HepG2 (cell line): ENCODE results near the gene HECTD4. TPM values are rescaled to one million over a fixed set of nuclear protein-coding genes. Genes with fewer than 3 reads are reported as not detected.

Experiments
- ATAC-seq: fragments of 200-7000 bp; cut with Tn5 transposase; 3 replicates; pipeline ENCODE4 v1.9.1; 2020; ENCODE audit warnings: mild to moderate bottlenecking, moderate library complexity
- BruUV-seq: library from RNA; stranded (reverse); fragments of 400-500 nt; replicated peaks from 2 replicates; lab custom pipeline; 2021; lab: Mats Ljungman, UMichigan
- CTCF ChIA-PET: fragments of 300-600 bp; formaldehyde crosslinking; extraction: SDS; loops from one replicate; lab custom pipeline; 2021; ENCODE audit warnings: low total read pairs, inconsistent platforms, low intra/inter-chr PET ratio; lab: Yijun Ruan, JAX
- POLR2A ChIA-PET: fragments of 350-600 bp; sonication (Branson Sonifier 250); formaldehyde crosslinking; loops from one replicate; lab custom pipeline; 2020; ENCODE audit warnings: antibody characterized with exemption, inconsistent platforms; lab: Yijun Ruan, JAX
- DNase-seq: peaks from one replicate; pipeline ENCODE4 v3.0.0-alpha.2; 2015; ENCODE audit warnings: low spot score
- FAIRE-seq: peaks from 3 replicates; lab custom pipeline; 2011; peaks lifted over from hg19 to GRCh38; lab: Jason Lieb, UNC
- H2AFZ ChIP-seq: one replicate; pipeline ENCODE4 v1.6.1; 2011; ENCODE audit warnings: low read length, inconsistent platforms
- H3K27ac ChIP-seq: fragments of 300-600 bp; 3 replicates; pipeline ENCODE4 v1.8.0; 2011; ENCODE audit warnings: mixed run types, mild to moderate bottlenecking, mixed read lengths, low read length, inconsistent platforms; ENCODE audit not compliant: insufficient read depth; ENCODE audit errors: extremely low read length
- H3K27me3 ChIP-seq, 2 experiments: fragments of 200-600 bp in 1 of 2; 2 replicates in 1 of 2; 3 replicates in 1 of 2; pipeline versions ENCODE4 v1.6.0 to v1.8.0; 2011; ENCODE audit warnings: low read length in 2 of 2, mild to moderate bottlenecking in 2 of 2, moderate library complexity in 2 of 2, inconsistent platforms in 1 of 2; ENCODE audit not compliant: insufficient read depth in 2 of 2, control insufficient read depth in 1 of 2
- H3K36me3 ChIP-seq, 2 experiments: fragments of 200-600 bp in 1 of 2; replicated peaks in 1 of 2; 2 replicates in 1 of 2; 3 replicates in 1 of 2; pipeline versions ENCODE4 v1.5.1 to v1.8.0; 2011; ENCODE audit warnings: low read length in 2 of 2, inconsistent platforms in 1 of 2; ENCODE audit not compliant: insufficient read depth in 2 of 2, control insufficient read depth in 1 of 2
- H3K4me1 ChIP-seq: 2 replicates; pipeline ENCODE4 v1.5.1; 2012; ENCODE audit warnings: low read length, inconsistent platforms; ENCODE audit not compliant: insufficient read depth
- H3K4me2 ChIP-seq: 2 replicates; pipeline ENCODE4 v1.6.0; 2011; ENCODE audit warnings: low read depth, low read length, inconsistent platforms
- H3K4me3 ChIP-seq, 3 experiments: fragments of 200-600 bp in 1 of 3; sonication (generic), shearing (Covaris generic) in 1 of 3; replicated peaks in 1 of 3; 2 replicates each; pipeline ENCODE4 v1.5.1; 2011 to 2016; ENCODE audit warnings: low read length in 3 of 3, inconsistent platforms in 2 of 3, low read depth in 2 of 3, mild to moderate bottlenecking in 2 of 3, control low read depth in 1 of 3, mixed read lengths in 1 of 3; ENCODE audit not compliant: insufficient read depth in 1 of 3
- H3K79me2 ChIP-seq: one replicate; pipeline ENCODE4 v1.6.1; 2011; ENCODE audit warnings: low read length, inconsistent platforms; ENCODE audit not compliant: insufficient read depth
- H3K9ac ChIP-seq: 2 replicates; pipeline ENCODE4 v1.6.0; 2011; ENCODE audit warnings: mild to moderate bottlenecking, low read depth, low read length, inconsistent platforms; ENCODE audit not compliant: insufficient read depth
- H3K9me3 ChIP-seq: 2 replicates; pipeline ENCODE4 v1.5.1; 2012; ENCODE audit warnings: mild to moderate bottlenecking, low read length
- H4K20me1 ChIP-seq: 2 replicates; pipeline ENCODE4 v1.6.0; 2011; ENCODE audit warnings: inconsistent platforms, mild to moderate bottlenecking, low read length, moderate library complexity; ENCODE audit not compliant: insufficient read depth
- MTA3 ChIP-seq: sonication (generic); formaldehyde crosslinking; IDR thresholded peaks from 2 replicates; pipeline ENCODE4 v1.4.0; 2020; ENCODE audit warnings: missing genetic modification reagents
- RFX1 ChIP-seq: fragments of 450-650 bp; IDR thresholded peaks from 2 replicates; pipeline ENCODE4 v1.6.1; 2017
- SRSF9 ChIP-seq: fragments of 200-400 bp; formaldehyde crosslinking; IDR thresholded peaks from 2 replicates; pipeline ENCODE4 v1.6.1; 2018; ENCODE audit warnings: borderline replicate concordance, mild to moderate bottlenecking, low read depth, low read length; ENCODE audit not compliant: insufficient read depth, poor library complexity, severe bottlenecking
- TERF1 ChIP-seq: sonication (generic); formaldehyde crosslinking; IDR thresholded peaks from 2 replicates; pipeline ENCODE4 v1.8.0; 2022; ENCODE audit warnings: mild to moderate bottlenecking, missing genetic modification reagents, moderate library complexity
- WGBS: methylation state at CpG from one replicate; pipeline ENCODE4 v1.1.6; 2017; ENCODE audit warnings: low lambda C conversion rate; 5-methylcytosine and 5-hydroxymethylcytosine counted together
- in situ Hi-C: cut with HindIII; loops from 2 replicates; pipeline ENCODE4 v1.10.0; 2017; ENCODE audit warnings: low pct_unique_long_range_greater_than_20kb; ENCODE audit not compliant: extremely low pct_ligation_motif_present
- intact Hi-C: fragments of 100-400 bp; cut with micrococcal nuclease; formaldehyde crosslinking; loops from one replicate; pipeline ENCODE4 v1.10.0; 2022; ENCODE audit not compliant: unreplicated experiment
- polyA plus RNA-seq, 8 experiments: library from polyadenylated mRNA; depleted of rRNA in 3 of 8; stranded (reverse) in 7 of 8; unstranded in 1 of 8; fragments of >200 nt; fragmentation: Illumina TruSeq in 4 of 8; extraction: Trizol in 4 of 8; gene quantifications; 2 replicates each; pipeline versions ENCODE4 v1.2.1 to v1.2.3, GENCODE V29; 2011 to 2016; ENCODE audit warnings: low read depth in 4 of 8, missing spikeins in 1 of 8, mixed read lengths in 1 of 8; ENCODE audit not compliant: insufficient read depth in 1 of 8
- total RNA-seq, 5 experiments: library from RNA; depleted of rRNA; stranded (reverse); fragments of >200 nt; fragmentation: Illumina TruSeq; extraction: Trizol; gene quantifications; 2 replicates each; pipeline ENCODE4 v1.2.3, GENCODE V29; 2016; ENCODE audit warnings: low read depth in 1 of 5
- TF ChIP-seq, protein P1 (sequence below): sonication (generic); formaldehyde crosslinking; IDR thresholded peaks from 2 replicates; pipeline ENCODE4 v1.5.0; 2020; ENCODE audit warnings: mild to moderate bottlenecking, missing genetic modification reagents, moderate library complexity

The HECTD4 gene
- total and polyA plus RNA-seq, 2 of the 13 experiments (the other 11 are each of a cell fraction or from before 2014, with no cell fraction given): 9.0 to 11.4 TPM

GRCh38 chr12:112179916-112180315 lies 202.3 kb downstream of the HECTD4 start:
- no peak overlapping the region for H2AFZ ChIP-seq
- H3K4me2 ChIP-seq: no peak overlapping the region
- BruUV-seq: no TSS peak
- no peak overlapping the region for H3K27ac ChIP-seq
- peak; percentile 66 for ATAC-seq
- DNase-seq: no peak
- POLR2A ChIA-PET: no interaction called here
- CTCF ChIA-PET: no interaction called here
- no peaks in the 10 kb centered on the region for H3K9me3 ChIP-seq
- no peaks in the 10 kb centered on the region for H3K27me3 ChIP-seq
- peaks cover 6 to 19% of the 10 kb centered on the region in 2 experiments; a peak in 4 of 5 replicates for H3K36me3 ChIP-seq
- in situ Hi-C loops (no loop called here), intact Hi-C loops (no loop called here)
- no peaks in the 10 kb centered on the region for H3K4me1 ChIP-seq
- TF ChIP-seq RFX1: no peak
- TF ChIP-seq, protein P1, sequence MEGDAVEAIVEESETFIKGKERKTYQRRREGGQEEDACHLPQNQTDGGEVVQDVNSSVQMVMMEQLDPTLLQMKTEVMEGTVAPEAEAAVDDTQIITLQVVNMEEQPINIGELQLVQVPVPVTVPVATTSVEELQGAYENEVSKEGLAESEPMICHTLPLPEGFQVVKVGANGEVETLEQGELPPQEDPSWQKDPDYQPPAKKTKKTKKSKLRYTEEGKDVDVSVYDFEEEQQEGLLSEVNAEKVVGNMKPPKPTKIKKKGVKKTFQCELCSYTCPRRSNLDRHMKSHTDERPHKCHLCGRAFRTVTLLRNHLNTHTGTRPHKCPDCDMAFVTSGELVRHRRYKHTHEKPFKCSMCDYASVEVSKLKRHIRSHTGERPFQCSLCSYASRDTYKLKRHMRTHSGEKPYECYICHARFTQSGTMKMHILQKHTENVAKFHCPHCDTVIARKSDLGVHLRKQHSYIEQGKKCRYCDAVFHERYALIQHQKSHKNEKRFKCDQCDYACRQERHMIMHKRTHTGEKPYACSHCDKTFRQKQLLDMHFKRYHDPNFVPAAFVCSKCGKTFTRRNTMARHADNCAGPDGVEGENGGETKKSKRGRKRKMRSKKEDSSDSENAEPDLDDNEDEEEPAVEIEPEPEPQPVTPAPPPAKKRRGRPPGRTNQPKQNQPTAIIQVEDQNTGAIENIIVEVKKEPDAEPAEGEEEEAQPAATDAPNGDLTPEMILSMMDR (CRISPR knock-in tag): 0 out of 2 replicates have a peak, but pooled peaks have one; percentile 21
- no peak for TF ChIP-seq TERF1
- H3K4me3 ChIP-seq: no peak overlapping the region
- no peak for FAIRE-seq
- no peak overlapping the region for H3K9ac ChIP-seq
- H3K79me2 ChIP-seq: no peaks in the 10 kb centered on the region
- WGBS: 100% methylated on average over 2 of the region's 2 CpGs
- no peaks in the 10 kb centered on the region for H4K20me1 ChIP-seq

GRCh38 chr12:112179341-112179740 lies 202.9 kb downstream of the HECTD4 start:
- CTCF ChIA-PET: no interaction called here
- POLR2A ChIA-PET: no interaction called here
- 94% methylated on average over 5 of the region's 11 CpGs for WGBS
- no peak overlapping the region for H3K4me2 ChIP-seq
- DNase-seq: no peak
- peaks cover 4 to 17% of the 10 kb centered on the region in 2 experiments; a peak in 4 of 5 replicates for H3K36me3 ChIP-seq
- TF ChIP-seq MTA3 (CRISPR knock-in tag) (no peak), SRSF9 (no peak)
- H3K9me3 ChIP-seq: no peaks in the 10 kb centered on the region
- H3K79me2 ChIP-seq: no peaks in the 10 kb centered on the region
- BruUV-seq: no TSS peak
- ATAC-seq: no peak
- no peak for FAIRE-seq
- H3K27ac ChIP-seq: no peak overlapping the region
- in situ Hi-C loops: no loop called here
- intact Hi-C loops: no loop called here
- H3K9ac ChIP-seq: no peak overlapping the region
- no peak overlapping the region for H2AFZ ChIP-seq
- H4K20me1 ChIP-seq: no peaks in the 10 kb centered on the region
- no peak overlapping the region for H3K4me3 ChIP-seq
- H3K27me3 ChIP-seq: no peaks in the 10 kb centered on the region
- H3K4me1 ChIP-seq: no peaks in the 10 kb centered on the region
